Endodermal cell (in vitro differentiated cells): ENCODE data around the gene TPBGL. TPM values are rescaled to one million over a fixed set of nuclear protein-coding genes. Genes with fewer than 3 reads are reported as not detected.

Experiments used
- DNase-seq: peaks from one replicate; pipeline ENCODE4 v3.0.0-alpha.2; 2017
- H3K27ac ChIP-seq: 2 replicates; pipeline ENCODE4 v1.5.1; 2013; ENCODE audit warnings: mild to moderate bottlenecking, low read depth, low read length, moderate library complexity
- H3K27me3 ChIP-seq: 2 replicates; pipeline ENCODE4 v1.6.1; 2013; ENCODE audit warnings: mild to moderate bottlenecking, low read length, moderate library complexity; ENCODE audit not compliant: insufficient read depth, control insufficient read depth, poor library complexity, severe bottlenecking
- H3K36me3 ChIP-seq: 2 replicates; pipeline ENCODE4 v1.7.0; 2013; ENCODE audit warnings: mild to moderate bottlenecking, low read length, moderate library complexity; ENCODE audit not compliant: control insufficient read depth, insufficient read depth
- H3K4me1 ChIP-seq: one replicate; pipeline ENCODE4 v1.7.0; 2013; ENCODE audit warnings: low read length; ENCODE audit not compliant: control insufficient read depth, insufficient read depth
- H3K4me3 ChIP-seq: 2 replicates; pipeline ENCODE4 v1.5.1; 2013; ENCODE audit warnings: mild to moderate bottlenecking, low read length, moderate library complexity
- H3K9ac ChIP-seq: 2 replicates; pipeline ENCODE4 v1.6.1; 2013; ENCODE audit warnings: mild to moderate bottlenecking, low read length, moderate library complexity; ENCODE audit not compliant: poor library complexity, severe bottlenecking; ENCODE audit errors: extremely low read depth
- H3K9me3 ChIP-seq: 2 replicates; pipeline ENCODE4 v1.6.1; 2013; ENCODE audit warnings: mild to moderate bottlenecking, low read length, moderate library complexity; ENCODE audit not compliant: control insufficient read depth
- H3K27ac Mint-ChIP-seq: 2 replicates; pipeline ENCODE4 v1.8.0; 2020; ENCODE audit warnings: mixed read lengths
- H3K27me3 Mint-ChIP-seq: 2 replicates; pipeline ENCODE4 v1.8.0; 2021; ENCODE audit warnings: mild to moderate bottlenecking, mixed read lengths; ENCODE audit not compliant: insufficient read depth
- H3K36me3 Mint-ChIP-seq: 2 replicates; pipeline ENCODE4 v1.8.0; 2020; ENCODE audit warnings: low read depth, mixed read lengths
- H3K4me1 Mint-ChIP-seq: 2 replicates; pipeline ENCODE4 v1.8.0; 2020; ENCODE audit warnings: mixed read lengths
- H3K4me3 Mint-ChIP-seq: 2 replicates; pipeline ENCODE4 v1.8.0; 2020; ENCODE audit warnings: mild to moderate bottlenecking, moderate library complexity, mixed read lengths
- H3K9me3 Mint-ChIP-seq: 2 replicates; pipeline ENCODE4 v1.8.0; 2020; ENCODE audit warnings: mild to moderate bottlenecking, mixed read lengths
- CTCF ChIP-seq: fragments of 200-600 bp; sonication (generic); conservative IDR thresholded peaks from 2 replicates; pipeline ENCODE4 v1.5.0; 2021; ENCODE audit warnings: antibody characterized with exemption, mild to moderate bottlenecking
- WGBS, 2 experiments: methylation state at CpG; one replicate each; pipeline versions ENCODE4 v1.1.5 to v1.1.7; 2013; ENCODE audit warnings: missing lambda C conversion rate in 2 of 2, mixed read lengths in 1 of 2; ENCODE audit not compliant: insufficient coverage in 1 of 2, insufficient read length in 1 of 2; 5-methylcytosine and 5-hydroxymethylcytosine counted together
- total RNA-seq, 2 donors: library from RNA; stranded (reverse); fragmentation: NEBNext Ultra II Directional in 1 of 2; extraction: Animal tissue kit (Norgen Biotek cat#: 25700) in 1 of 2; gene quantifications; 2 replicates in 1 of 2; 3 replicates in 1 of 2; pipeline ENCODE4 v1.2.1, GENCODE V29; 2021

The TPBGL gene
- total RNA-seq, 2 donors from 2014 or later = 0.13 TPM; not detected in 1

GRCh38 chr11:75254326-75254725 is 13.8 kb downstream of the TPBGL start:
- H3K36me3 ChIP-seq = no peaks in the 10 kb centered on the region
- Mint-ChIP-seq H3K4me3 (no peak overlapping the region), H3K27ac (no peak overlapping the region), H3K4me1 (no peaks in the 10 kb centered on the region), H3K27me3 (peaks cover 82% of the 10 kb centered on the region), H3K9me3 (peaks cover 16% of the 10 kb centered on the region), H3K36me3 (no peaks in the 10 kb centered on the region)
- DNase-seq = no peak
- H3K27me3 ChIP-seq = peaks cover 29% of the 10 kb centered on the region
- TF ChIP-seq CTCF = no peak
- no peak overlapping the region for H3K27ac ChIP-seq
- no peaks in the 10 kb centered on the region for H3K4me1 ChIP-seq
- no peak overlapping the region for H3K4me3 ChIP-seq
- peaks cover 16% of the 10 kb centered on the region for H3K9me3 ChIP-seq
- no peak overlapping the region for H3K9ac ChIP-seq

- no peaks in the 10 kb centered on the region for H3K4me1 ChIP-seq
- Mint-ChIP-seq H3K36me3 (peaks cover 3% of the 10 kb centered on the region), H3K4me3 (no peak overlapping the region), H3K27ac (no peak overlapping the region), H3K4me1 (peaks cover 2% of the 10 kb centered on the region), H3K27me3 (peaks cover 35% of the 10 kb centered on the region), H3K9me3 (no peaks in the 10 kb centered on the region)
- DNase-seq = peak; percentile 58
- WGBS, 2 experiments = 75 to 90% methylated on average over 4 to 10 of the region's 10 CpGs
- TF ChIP-seq CTCF = no peak
- no peak overlapping the region for H3K27ac ChIP-seq
- H3K9ac ChIP-seq = no peak overlapping the region
- H3K36me3 ChIP-seq = peaks cover 9% of the 10 kb centered on the region
- H3K9me3 ChIP-seq = no peaks in the 10 kb centered on the region
- no peak overlapping the region for H3K4me3 ChIP-seq
- H3K27me3 ChIP-seq = peaks cover 21% of the 10 kb centered on the region
Observed at GRCh38 chr11:75260396-75261170, 20.0 kb downstream of the TPBGL start.

- Histone ChIP-seq H3K27ac (no peak overlapping the region), H3K4me3 (no peak overlapping the region), H3K9ac (no peak overlapping the region), H3K9me3 (no peaks in the 10 kb centered on the region), H3K36me3 (peaks cover 21% of the 10 kb centered on the region), H3K4me1 (no peaks in the 10 kb centered on the region), H3K27me3 (peaks cover 12% of the 10 kb centered on the region)
- Mint-ChIP-seq H3K27ac (no peak overlapping the region), H3K36me3 (peaks cover 16% of the 10 kb centered on the region), H3K4me1 (peaks cover 2% of the 10 kb centered on the region), H3K4me3 (no peak overlapping the region), H3K27me3 (peaks cover 21% of the 10 kb centered on the region), H3K9me3 (no peaks in the 10 kb centered on the region)
- WGBS, 2 experiments = 87 to 95% methylated on average over 5 to 6 of the region's 6 CpGs
- TF ChIP-seq CTCF = no peak
- peak; percentile 62 for DNase-seq
Observed at GRCh38 chr11:75261902-75262361, 21.4 kb downstream of the TPBGL start.
